Kidney (tissue), 14 donors: ENCODE measurements around the gene MPDU1. TPM values are rescaled to one million over a fixed set of nuclear protein-coding genes. Genes with fewer than 3 reads are reported as not detected.

Experiments used
- DNase-seq, 5 donors: peaks; one replicate each; pipeline ENCODE4 v3.0.0-alpha.2; 2013 to 2020
- FAIRE-seq: peaks from 2 replicates; lab custom pipeline; 2012; peaks lifted over from hg19 to GRCh38; lab: Jason Lieb, UNC
- H3K27ac ChIP-seq, 2 donors: one replicate each; pipeline ENCODE4 v1.7.0; 2013; ENCODE audit warnings: low read depth in 2 of 2, low read length in 2 of 2, inconsistent platforms in 1 of 2
- H3K27me3 ChIP-seq: one replicate; pipeline ENCODE4 v1.7.1; 2013; ENCODE audit warnings: low read length, inconsistent platforms; ENCODE audit not compliant: control insufficient read depth, insufficient read depth
- H3K36me3 ChIP-seq, 3 donors: one replicate each; pipeline versions ENCODE4 v1.7.0 to v1.7.1; 2013; ENCODE audit warnings: low read length in 3 of 3, control low read depth in 1 of 3, inconsistent platforms in 1 of 3; ENCODE audit not compliant: insufficient read depth in 3 of 3, control insufficient read depth in 2 of 3
- H3K4me1 ChIP-seq, 3 donors: one replicate each; pipeline versions ENCODE4 v1.7.0 to v1.7.1; 2013; ENCODE audit warnings: low read length in 3 of 3, inconsistent platforms in 1 of 3, low read depth in 1 of 3; ENCODE audit not compliant: control insufficient read depth in 2 of 3, insufficient read depth in 2 of 3
- H3K4me3 ChIP-seq, 3 donors: one replicate each; pipeline versions ENCODE4 v1.7.0 to v1.8.1; 2013; ENCODE audit warnings: low read length in 3 of 3, control low read depth in 1 of 3, inconsistent platforms in 1 of 3
- H3K9ac ChIP-seq, 3 donors: one replicate each; pipeline versions ENCODE4 v1.7.0 to v1.7.1; 2013; ENCODE audit warnings: low read length in 3 of 3, control low read depth in 1 of 3, inconsistent platforms in 1 of 3
- H3K9me3 ChIP-seq, 3 donors: one replicate each; pipeline versions ENCODE4 v1.7.0 to v1.7.1; 2013; ENCODE audit warnings: low read length in 3 of 3, control low read depth in 1 of 3, inconsistent platforms in 1 of 3; ENCODE audit not compliant: control insufficient read depth in 2 of 3, insufficient read depth in 1 of 3
- intact Hi-C: fragments of 100-400 bp; cut with DNase I; formaldehyde crosslinking; loops from one replicate; pipeline ENCODE4 v1.11.1; 2022
- polyA plus RNA-seq: library from polyadenylated mRNA; stranded (reverse); fragments of 350-450 nt; fragmentation: Illumina TruSeq; extraction: RNeasy Lipid Tissue Mini Kit (QIAGEN cat#74804); gene quantifications from one replicate; pipeline ENCODE4 v1.2.3, GENCODE V29; 2014; ENCODE audit warnings: low read depth, low replicate concordance; ENCODE audit not compliant: insufficient read depth
- total RNA-seq: library from RNA; stranded (reverse); fragmentation: NEBNext Ultra II Directional; extraction: Animal tissue kit (Norgen Biotek cat#: 25700); gene quantifications from one replicate; pipeline ENCODE4 v1.2.1, GENCODE V29; 2021
- TF ChIP-seq, protein P1 (sequence below): IDR thresholded peaks from 3 replicates; pipeline ENCODE4 v1.5.1; 2012; ENCODE audit warnings: mild to moderate bottlenecking, moderate library complexity, borderline replicate concordance; ENCODE audit not compliant: insufficient read depth; ENCODE audit errors: extremely low read depth
- donor health status: control.
- donor health status: control.
- donor health status: control.
- donor health status: control.
- donor health status: control.
- donor health status: DM: yes; HTN: yes; CAD: no.
- donor health status: Normal renal cell carcinoma (clear cell type).

MPDU1 gene
- total and polyA plus RNA-seq, 2 donors from 2014 or later: 54.2 to 145 TPM

DNA sequence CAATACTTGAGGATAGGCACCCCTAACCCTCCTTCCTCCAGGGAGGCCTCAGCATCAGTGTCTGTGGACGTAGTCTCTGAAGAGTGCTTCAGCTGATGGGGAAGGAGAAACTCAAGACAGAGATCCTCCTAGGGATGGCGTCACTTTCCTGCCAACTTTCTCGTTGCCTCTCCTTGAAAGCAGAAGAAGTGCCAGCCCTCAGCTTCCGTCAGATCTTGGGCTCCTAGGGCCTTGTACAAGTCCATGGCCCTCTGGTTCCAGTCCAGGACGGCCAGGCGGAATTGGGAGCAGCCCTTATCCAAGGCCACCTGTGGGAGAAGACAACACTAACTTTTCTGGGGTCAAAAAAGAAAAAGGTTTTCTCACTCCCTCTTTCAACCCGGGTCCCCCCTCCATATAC is 42.7 kb downstream of the MPDU1 start:
- Histone ChIP-seq H3K4me1 (peaks cover 0 to 3% (median 0%) of the 10 kb centered on the region in 3 donors), H3K9me3 (no peaks in the 10 kb centered on the region), H3K27me3 (no peaks in the 10 kb centered on the region), H3K4me3 (peak overlapping the region in 2 of 3 donors; percentile 93 to 96), H3K9ac (no peak overlapping the region), H3K27ac (peak overlapping the region; percentile 92 to 97), H3K36me3 (no peaks in the 10 kb centered on the region)
- no peak for FAIRE-seq
- DNase-seq: no peak
- TF ChIP-seq, protein P1, sequence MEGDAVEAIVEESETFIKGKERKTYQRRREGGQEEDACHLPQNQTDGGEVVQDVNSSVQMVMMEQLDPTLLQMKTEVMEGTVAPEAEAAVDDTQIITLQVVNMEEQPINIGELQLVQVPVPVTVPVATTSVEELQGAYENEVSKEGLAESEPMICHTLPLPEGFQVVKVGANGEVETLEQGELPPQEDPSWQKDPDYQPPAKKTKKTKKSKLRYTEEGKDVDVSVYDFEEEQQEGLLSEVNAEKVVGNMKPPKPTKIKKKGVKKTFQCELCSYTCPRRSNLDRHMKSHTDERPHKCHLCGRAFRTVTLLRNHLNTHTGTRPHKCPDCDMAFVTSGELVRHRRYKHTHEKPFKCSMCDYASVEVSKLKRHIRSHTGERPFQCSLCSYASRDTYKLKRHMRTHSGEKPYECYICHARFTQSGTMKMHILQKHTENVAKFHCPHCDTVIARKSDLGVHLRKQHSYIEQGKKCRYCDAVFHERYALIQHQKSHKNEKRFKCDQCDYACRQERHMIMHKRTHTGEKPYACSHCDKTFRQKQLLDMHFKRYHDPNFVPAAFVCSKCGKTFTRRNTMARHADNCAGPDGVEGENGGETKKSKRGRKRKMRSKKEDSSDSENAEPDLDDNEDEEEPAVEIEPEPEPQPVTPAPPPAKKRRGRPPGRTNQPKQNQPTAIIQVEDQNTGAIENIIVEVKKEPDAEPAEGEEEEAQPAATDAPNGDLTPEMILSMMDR: no peak
- intact Hi-C loops: no loop called here

- intact Hi-C loops: no loop called here
- TF ChIP-seq, protein P1: no peak
Measured at GRCh38 chr17:7626956-7627249, 43.3 kb downstream of the MPDU1 start.

GRCh38 chr17:7627250-7628121 is 43.8 kb downstream of the MPDU1 start, which contains the start of gene SAT2:
Gene SAT2, minus strand, starts transcription at chr17:7627821. Its CDS starts 186 bp downstream, at chr17:7627635.
- DNase-seq: peak; percentile 97 to 98 (median 97)
- peak within 1 kb of the TSS; percentile 92 to 97 for H3K27ac ChIP-seq
- peaks cover 0 to 6% (median 3%) of the 10 kb centered on the region in 3 donors for H3K4me1 ChIP-seq
- TF ChIP-seq, protein P1: no peak
- intact Hi-C loops: no loop called here
- H3K9me3 ChIP-seq: no peaks in the 10 kb centered on the region
- no peaks in the 10 kb centered on the region for H3K36me3 ChIP-seq
- H3K9ac ChIP-seq: peak within 1 kb of the TSS; percentile 63 to 99 (median 82)
- no peak for FAIRE-seq
- peak within 1 kb of the TSS; percentile 84 to 96 (median 93) for H3K4me3 ChIP-seq
- H3K27me3 ChIP-seq: no peaks in the 10 kb centered on the region

More at GRCh38 chr17:7626956-7627249, 43.3 kb downstream of the MPDU1 start:
- DNase-seq: no peak
- Histone ChIP-seq H3K4me3 (peak overlapping the region; percentile 84 to 96 (median 93)), H3K27me3 (no peaks in the 10 kb centered on the region), H3K27ac (peak overlapping the region; percentile 92 to 97), H3K36me3 (no peaks in the 10 kb centered on the region), H3K9ac (peak overlapping the region; percentile 63 to 99 (median 82)), H3K4me1 (peaks cover 0 to 6% (median 3%) of the 10 kb centered on the region in 3 donors), H3K9me3 (no peaks in the 10 kb centered on the region)
- FAIRE-seq: no peak
